CD4-positive, alpha-beta memory T cell (primary cell): ENCODE results near the gene SYMPK. TPM values are rescaled to one million over a fixed set of nuclear protein-coding genes. Genes with fewer than 3 reads are reported as not detected.

ENCODE experiments used
- CTCF ChIA-PET: fragments of 350-600 bp; sonication (Branson Sonifier 250); formaldehyde crosslinking; loops from one replicate; lab custom pipeline; 2021; ENCODE audit warnings: inconsistent platforms; ENCODE audit not compliant: partially characterized antibody; lab: Charles Lee
- POLR2A ChIA-PET: fragments of 350-600 bp; sonication (Branson Sonifier 250); formaldehyde crosslinking; loops from one replicate; lab custom pipeline; 2021; ENCODE audit not compliant: partially characterized antibody; lab: Charles Lee
- DNase-seq, 5 donors: peaks; one replicate each; pipeline versions ENCODE4 v3.0.0 to v3.0.0-alpha.2; 2020 to 2022; ENCODE audit warnings: mixed read lengths in 1 of 5
- H3K27ac ChIP-seq: one replicate; pipeline ENCODE4 v1.7.0; 2013; ENCODE audit warnings: low read depth, low read length
- H3K27me3 ChIP-seq: 2 replicates; pipeline ENCODE4 v1.7.0; 2013; ENCODE audit warnings: mild to moderate bottlenecking, low read length, moderate library complexity; ENCODE audit not compliant: insufficient read depth
- H3K36me3 ChIP-seq: 2 replicates; pipeline ENCODE4 v1.7.0; 2013; ENCODE audit warnings: mild to moderate bottlenecking, low read length, moderate library complexity; ENCODE audit not compliant: insufficient read depth
- H3K4me1 ChIP-seq: 2 replicates; pipeline ENCODE4 v1.7.0; 2013; ENCODE audit warnings: mild to moderate bottlenecking, low read length, moderate library complexity; ENCODE audit not compliant: insufficient read depth
- H3K4me3 ChIP-seq, 2 donors: one replicate each; pipeline ENCODE4 v1.7.0; 2013; ENCODE audit warnings: low read length in 2 of 2, mild to moderate bottlenecking in 1 of 2
- H3K9me3 ChIP-seq, 2 donors: one replicate each; pipeline ENCODE4 v1.7.0; 2013; ENCODE audit warnings: low read length in 2 of 2, control low read depth in 1 of 2; ENCODE audit not compliant: control insufficient read depth in 1 of 2
- H3K27ac Mint-ChIP-seq, 7 donors: one replicate each; pipeline ENCODE4 v1.8.0; 2020 to 2021; ENCODE audit warnings: mixed read lengths in 7 of 7, mild to moderate bottlenecking in 6 of 7, inconsistent platforms in 3 of 7, moderate library complexity in 3 of 7
- H3K27me3 Mint-ChIP-seq, 2 donors: one replicate each; pipeline ENCODE4 v1.8.0; 2020 to 2021; ENCODE audit warnings: mixed read lengths in 2 of 2
- H3K36me3 Mint-ChIP-seq, 2 donors: one replicate each; pipeline ENCODE4 v1.8.0; 2020 to 2021; ENCODE audit warnings: mixed read lengths in 2 of 2, inconsistent platforms in 1 of 2, mild to moderate bottlenecking in 1 of 2
- H3K4me1 Mint-ChIP-seq, 4 donors: one replicate each; pipeline ENCODE4 v1.8.0; 2020 to 2021; ENCODE audit warnings: mixed read lengths in 4 of 4, mild to moderate bottlenecking in 1 of 4
- H3K4me3 Mint-ChIP-seq, 8 donors: one replicate each; pipeline ENCODE4 v1.8.0; 2020 to 2021; ENCODE audit warnings: mixed read lengths in 8 of 8, mild to moderate bottlenecking in 7 of 8, moderate library complexity in 6 of 8, inconsistent platforms in 3 of 8
- H3K9me3 Mint-ChIP-seq, 8 donors: one replicate each; pipeline ENCODE4 v1.8.0; 2020 to 2021; ENCODE audit warnings: mixed read lengths in 8 of 8, mild to moderate bottlenecking in 5 of 8, inconsistent platforms in 3 of 8, moderate library complexity in 1 of 8
- intact Hi-C: fragments of 100-400 bp; cut with micrococcal nuclease; formaldehyde crosslinking; loops from one replicate; pipeline ENCODE4 v1.15.1; 2023
- polyA plus RNA-seq, 2 donors: library from polyadenylated mRNA; unstranded; fragments of 300-500 nt; fragmentation: Illumina TruSeq; gene quantifications; one replicate each; pipeline ENCODE4 v1.2.3, GENCODE V29; 2021
- total RNA-seq, 2 experiments: library from RNA; stranded (reverse); gene quantifications; one replicate each; pipeline ENCODE4 v1.2.3, GENCODE V29; 2021

Gene SYMPK
- 10 to 100 TPM; 93.9 to 98.2 TPM for total RNA-seq
- polyA plus RNA-seq: 10 to 100 TPM in 1 of 2 donors, 1 to 10 TPM in 1; 6.0 to 17.5 TPM

DNA sequence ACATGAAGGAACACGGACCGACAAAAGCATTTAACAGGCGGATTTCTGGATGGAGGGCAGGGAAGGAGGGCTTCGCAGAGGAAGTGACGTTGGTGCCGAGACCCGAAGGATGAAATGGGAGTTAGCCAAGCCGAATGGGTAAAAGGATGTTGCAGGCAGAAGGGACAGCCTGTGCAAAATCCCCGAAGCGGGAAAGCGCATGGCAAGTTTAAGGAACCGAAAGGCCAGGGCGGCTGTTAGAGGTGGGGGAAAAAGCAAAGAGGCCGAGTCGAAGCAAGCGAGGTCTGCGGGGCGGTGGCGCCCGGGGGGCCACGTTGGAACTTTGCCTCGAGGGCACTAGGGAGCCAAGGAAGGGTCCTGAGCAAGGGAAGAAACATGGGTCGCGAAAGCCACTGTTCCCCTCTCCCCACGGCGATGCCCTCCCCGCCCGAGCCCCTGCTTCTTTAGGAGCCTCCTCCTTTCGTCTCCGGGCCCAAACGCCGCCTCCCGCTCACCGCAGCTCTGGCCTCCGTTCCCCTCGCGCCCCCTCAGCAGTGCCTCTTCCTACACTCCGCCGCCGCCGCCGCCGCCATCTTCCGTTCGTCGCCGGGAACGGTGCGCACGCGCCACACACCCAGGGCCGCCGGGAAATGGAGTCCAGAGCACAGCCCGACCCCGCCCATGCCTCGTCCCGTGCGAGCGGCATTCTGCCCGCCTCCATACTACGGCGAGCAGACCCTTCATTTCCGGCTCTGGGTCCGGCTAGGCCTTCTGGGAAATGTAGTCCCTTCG lies at the start of gene SYMPK:
Gene SYMPK (minus strand): TSS at position 584 of the 771 bp plus-strand sequence. CDS start 8,652 bp downstream, outside the sequence.
- ChIA-PET POLR2A (interaction anchor here (0.6 to 3.7 kb wide), 19 partner anchors 12 to 972 kb away, joined by 3 to 47 read pairs (median 4); partner anchors contain the start of genes BLOC1S3, CCDC61, DMWD and FBXO46), CTCF (interaction anchor here (0.9 to 4.3 kb wide), 9 partner anchors 21 to 402 kb away, joined by 3 to 38 read pairs (median 6); partner anchors contain the start of genes IRF2BP1 and MYPOP)
- Histone ChIP-seq H3K4me1 (peaks cover 23% of the 10 kb centered on the region), H3K27me3 (no peaks in the 10 kb centered on the region), H3K27ac (peak within 1 kb of the TSS; percentile 85), H3K9me3 (no peaks in the 10 kb centered on the region), H3K4me3 (peak within 1 kb of the TSS; percentile 66 to 84), H3K36me3 (peaks cover 10% of the 10 kb centered on the region)
- H3K9me3 Mint-ChIP-seq: peaks cover 0 to 6% (median 0%) of the 10 kb centered on the region in 8 donors
- peaks cover 9 to 18% of the 10 kb centered on the region in 2 donors for H3K36me3 Mint-ChIP-seq
- peaks cover 19 to 42% (median 28%) of the 10 kb centered on the region in 4 donors for H3K4me1 Mint-ChIP-seq
- peak within 1 kb of the TSS; percentile 68 to 100 (median 97) for H3K27ac Mint-ChIP-seq
- H3K4me3 Mint-ChIP-seq: peak within 1 kb of the TSS; percentile 88 to 100 (median 97)
- peaks cover 1 to 6% of the 10 kb centered on the region in 2 donors for H3K27me3 Mint-ChIP-seq
- intact Hi-C loops: loop anchor here (1.0 to 2.0 kb wide), 12 partner anchors 24 to 278 kb away; partner anchors contain the start of genes CCDC61, DMWD, FBXO46 and IRF2BP1
- DNase-seq: peak; percentile 98 to 99 (median 99)

- Mint-ChIP-seq H3K4me3 (no peak overlapping the region), H3K36me3 (no peaks in the 10 kb centered on the region), H3K4me1 (no peaks in the 10 kb centered on the region), H3K27ac (no peak overlapping the region), H3K9me3 (no peaks in the 10 kb centered on the region), H3K27me3 (peaks cover 20 to 24% of the 10 kb centered on the region in 2 donors)
- POLR2A ChIA-PET: no interaction called here
- Histone ChIP-seq H3K27me3 (no peaks in the 10 kb centered on the region), H3K36me3 (no peaks in the 10 kb centered on the region), H3K4me1 (no peaks in the 10 kb centered on the region), H3K4me3 (no peak overlapping the region), H3K9me3 (no peaks in the 10 kb centered on the region), H3K27ac (no peak overlapping the region)
- intact Hi-C loops: no loop called here
- no peak for DNase-seq
- CTCF ChIA-PET: no interaction called here
Observed at GRCh38 chr19:45911291-45911690, 48.3 kb upstream of the SYMPK start.

- H3K9me3 ChIP-seq: no peaks in the 10 kb centered on the region
- H3K27me3 ChIP-seq: no peaks in the 10 kb centered on the region
- ChIA-PET CTCF (no interaction called here), POLR2A (no interaction called here)
- H3K4me1 ChIP-seq: no peaks in the 10 kb centered on the region
- Mint-ChIP-seq H3K36me3 (no peaks in the 10 kb centered on the region), H3K9me3 (no peaks in the 10 kb centered on the region), H3K27ac (peak overlapping the region in 1 of 7 donors; percentile 93), H3K27me3 (peaks cover 17 to 21% of the 10 kb centered on the region in 2 donors), H3K4me1 (no peaks in the 10 kb centered on the region), H3K4me3 (no peak overlapping the region)
- intact Hi-C loops: no loop called here
- no peak overlapping the region for H3K27ac ChIP-seq
- H3K36me3 ChIP-seq: no peaks in the 10 kb centered on the region
- DNase-seq: no peak
- H3K4me3 ChIP-seq: no peak overlapping the region
Observed at GRCh38 chr19:45908956-45909355, 46.0 kb upstream of the SYMPK start.

DNA sequence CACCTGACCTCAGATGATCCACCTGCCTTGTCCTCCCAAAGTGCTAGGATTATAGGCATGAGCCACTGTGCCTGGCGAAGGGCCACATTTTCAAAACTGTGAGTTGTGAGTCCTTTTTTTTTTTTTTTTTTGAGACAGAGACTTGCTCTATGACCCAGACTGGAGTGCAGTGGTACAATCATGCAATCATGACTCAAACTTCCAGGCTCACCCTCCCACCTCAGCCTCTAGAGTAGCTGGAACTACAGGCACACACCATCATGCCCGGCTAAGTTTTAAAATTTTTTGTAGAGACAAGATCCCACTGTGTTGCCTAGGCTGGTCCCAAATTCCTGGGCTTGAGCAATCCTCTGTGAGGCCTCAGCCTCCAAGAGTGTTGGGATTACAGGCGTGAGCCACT lies 43.3 kb upstream of the SYMPK start:
- Histone ChIP-seq H3K9me3 (no peaks in the 10 kb centered on the region), H3K4me3 (no peak overlapping the region), H3K36me3 (no peaks in the 10 kb centered on the region), H3K4me1 (peaks cover 10% of the 10 kb centered on the region), H3K27me3 (no peaks in the 10 kb centered on the region), H3K27ac (no peak overlapping the region)
- Mint-ChIP-seq H3K9me3 (peaks cover 0 to 4% (median 0%) of the 10 kb centered on the region in 8 donors), H3K4me1 (peaks cover 0 to 19% (median 3%) of the 10 kb centered on the region in 4 donors), H3K27ac (no peak overlapping the region), H3K36me3 (peaks cover 0 to 5% of the 10 kb centered on the region in 2 donors), H3K27me3 (peaks cover 9 to 13% of the 10 kb centered on the region in 2 donors), H3K4me3 (no peak overlapping the region)
- POLR2A ChIA-PET: no interaction called here
- no peak for DNase-seq
- CTCF ChIA-PET: no interaction called here
- intact Hi-C loops: no loop called here

DNA sequence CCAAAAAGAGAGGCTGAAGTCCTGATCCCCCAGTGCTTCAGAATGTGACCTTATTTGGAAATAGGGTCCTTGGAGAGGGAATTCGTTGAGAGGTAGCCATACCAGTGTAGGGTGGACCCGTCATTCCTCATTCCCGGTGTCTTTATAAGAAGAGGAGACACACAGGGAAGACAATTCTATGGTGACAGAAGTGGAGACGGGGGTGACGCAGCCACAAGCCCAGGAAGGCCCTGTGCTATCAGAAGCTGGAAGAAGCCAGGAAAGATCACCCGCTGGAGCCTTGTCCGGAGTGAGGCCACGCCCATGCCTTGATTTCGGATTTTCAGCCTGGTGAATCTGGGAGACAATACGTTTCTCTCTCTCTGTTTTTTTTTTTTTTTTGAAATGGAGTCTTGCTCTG lies 42.1 kb upstream of the SYMPK start:
- no peak for DNase-seq
- Histone ChIP-seq H3K4me1 (peaks cover 19% of the 10 kb centered on the region), H3K27ac (no peak overlapping the region), H3K4me3 (no peak overlapping the region), H3K36me3 (no peaks in the 10 kb centered on the region), H3K27me3 (no peaks in the 10 kb centered on the region), H3K9me3 (no peaks in the 10 kb centered on the region)
- Mint-ChIP-seq H3K27me3 (peaks cover 7 to 9% of the 10 kb centered on the region in 2 donors), H3K36me3 (peaks cover 6 to 14% of the 10 kb centered on the region in 2 donors), H3K4me1 (peaks cover 9 to 29% (median 11%) of the 10 kb centered on the region in 4 donors), H3K27ac (peak overlapping the region in 1 of 7 donors; percentile 52), H3K4me3 (no peak overlapping the region), H3K9me3 (peaks cover 0 to 4% (median 0%) of the 10 kb centered on the region in 8 donors)
- intact Hi-C loops: no loop called here
- ChIA-PET POLR2A (no interaction called here), CTCF (no interaction called here)

- peaks cover 13 to 27% of the 10 kb centered on the region in 2 donors for H3K36me3 Mint-ChIP-seq
- no peaks in the 10 kb centered on the region for H3K27me3 Mint-ChIP-seq
- intact Hi-C loops: loop anchor here (1.0 to 5.0 kb wide), 6 partner anchors 17 to 496 kb away; partner anchors contain the start of genes CCDC61, IRF2BP1, POLR1G and SYMPK
- DNase-seq: peak; percentile 97 to 100 (median 100)
- no peaks in the 10 kb centered on the region for H3K27me3 ChIP-seq
- H3K36me3 ChIP-seq: peaks cover 5% of the 10 kb centered on the region
- H3K4me1 ChIP-seq: peaks cover 19% of the 10 kb centered on the region
- ChIA-PET CTCF (interaction anchor here (0.7 to 2.9 kb wide), 11 partner anchors 11 to 133 kb away, joined by 3 to 14 read pairs (median 4); partner anchors contain the start of genes FOXA3 and IRF2BP1), POLR2A (interaction anchor here (0.6 to 4.7 kb wide), 16 partner anchors 11 to 725 kb away, joined by 3 to 83 read pairs (median 4); partner anchors contain the start of genes CCDC61, FOXA3, GIPR and IRF2BP1)
- peak overlapping the region; percentile 79 for H3K27ac ChIP-seq
- peak overlapping the region; percentile 86 to 90 for H3K4me3 ChIP-seq
- peak overlapping the region; percentile 83 to 96 (median 95) for H3K27ac Mint-ChIP-seq
- no peaks in the 10 kb centered on the region for H3K9me3 ChIP-seq
- peaks cover 0 to 4% (median 0%) of the 10 kb centered on the region in 8 donors for H3K9me3 Mint-ChIP-seq
- peak overlapping the region; percentile 83 to 97 (median 95) for H3K4me3 Mint-ChIP-seq
- H3K4me1 Mint-ChIP-seq: peaks cover 9 to 32% (median 12%) of the 10 kb centered on the region in 4 donors
Observed at GRCh38 chr19:45902651-45903625, 40.0 kb upstream of the SYMPK start.
